ENCODE results near the gene C19orf67. TPM values are rescaled to one million over a fixed set of nuclear protein-coding genes. Genes with fewer than 3 reads are reported as not detected.
A peak's percentile ranks its signal among the peaks of the same experiment; 100 is the strongest.

Gene C19orf67
- total RNA-seq, 1 experiment from 2014 or later = 0.28 TPM

DNA sequence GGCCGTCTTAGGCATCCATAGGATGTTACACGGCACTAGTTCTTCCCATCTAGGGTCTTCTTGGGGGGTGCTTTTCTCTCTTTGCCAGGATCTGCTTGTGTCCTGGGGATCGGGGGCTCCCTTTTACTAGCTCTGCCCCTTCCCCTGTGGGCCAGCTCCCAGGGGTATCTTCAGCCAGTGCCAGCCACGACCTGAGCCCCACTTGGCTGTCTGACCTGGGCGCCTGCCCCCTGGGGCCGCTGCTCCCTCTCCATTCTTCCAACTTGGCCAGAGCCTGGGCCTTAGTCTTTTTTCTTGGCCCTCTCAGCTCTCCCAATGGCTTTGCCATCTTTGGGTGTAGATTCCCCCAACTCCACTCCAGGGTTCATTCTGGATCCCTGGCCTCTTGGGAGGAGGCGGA, 28.9 kb upstream of the C19orf67 start:
- ChIA-PET POLR2A (interaction anchor here (0.6 kb wide), 1 partner anchor 216 kb away, joined by 4 read pairs; no protein-coding TSS in a partner anchor), CTCF (interaction anchor here (0.6 to 1.5 kb wide), 3 partner anchors 22 to 260 kb away, joined by 3 to 5 read pairs (median 4); partner anchors contain the start of gene ASF1B)
- TF ChIP-seq REST (IDR thresholded peaks at IDR 0.05; ENCODE audit: insufficient read depth in 1 of 2, low read depth in 2 of 2, low read length in 1 of 2) (no peak), SIN3A (IDR thresholded peaks at IDR 0.05; ENCODE audit: borderline replicate concordance, insufficient read depth, low read depth, low read length) (no peak), POLR2AphosphoS5 (IDR thresholded peaks at IDR 0.05; ENCODE audit: low read depth, low read length) (no peak), TCF7L2 (IDR thresholded peaks at IDR 0.05; ENCODE audit: low read depth, low read length) (no peak), CTCF (IDR thresholded peaks at IDR 0.05) (no peak)
- ATAC-seq = no peak
- peaks cover 41% of the 10 kb centered on the region for H3K4me1 ChIP-seq (ENCODE audit: control insufficient read depth, insufficient read depth, low read length)
- no peak overlapping the region for H3K27ac ChIP-seq (ENCODE audit: low read length)
- no peaks in the 10 kb centered on the region for H3K36me3 ChIP-seq (ENCODE audit: control insufficient read depth, insufficient read depth, low read length)
- intact Hi-C loops (cut with micrococcal nuclease; ENCODE audit: unreplicated experiment) = no loop called here
- no peaks in the 10 kb centered on the region for H3K27me3 ChIP-seq (ENCODE audit: control insufficient read depth, insufficient read depth, low read length)
- H3K9me3 ChIP-seq (ENCODE audit: control insufficient read depth, insufficient read depth, low read depth, low read length) = no peaks in the 10 kb centered on the region
- no peak for DNase-seq (ENCODE audit: low read depth, low spot score)
- in situ Hi-C loops (cut with HindIII; ENCODE audit: low pct_unique_long_range_greater_than_20kb, low sequenced_read_pairs) = no loop called here
- H3K4me3 ChIP-seq (ENCODE audit: low read depth in 2 of 2, low read length in 2 of 2) = no peak overlapping the region
- BruUV-seq (replicated peaks) = no TSS peak

- peak overlapping the region; percentile 34; the same call in 1 of the 2 replicates for H3K27ac ChIP-seq (ENCODE audit: low read length)
- no TSS peak for BruUV-seq (replicated peaks)
- ChIA-PET CTCF (interaction anchor here (0.5 to 1.5 kb wide), 4 partner anchors 9 to 259 kb away, joined by 4 to 9 read pairs (median 6); partner anchors contain the start of gene ASF1B), POLR2A (no interaction called here)
- no peaks in the 10 kb centered on the region for H3K27me3 ChIP-seq (ENCODE audit: control insufficient read depth, insufficient read depth, low read length)
- H3K36me3 ChIP-seq (ENCODE audit: control insufficient read depth, insufficient read depth, low read length) = no peaks in the 10 kb centered on the region
- in situ Hi-C loops (cut with HindIII; ENCODE audit: low pct_unique_long_range_greater_than_20kb, low sequenced_read_pairs) = no loop called here
- H3K9me3 ChIP-seq (ENCODE audit: control insufficient read depth, insufficient read depth, low read depth, low read length) = no peaks in the 10 kb centered on the region
- 0 out of 4 replicates have a peak overlapping the region, but pooled peaks of 1 of the 2 experiments have one; percentile 2 for H3K4me3 ChIP-seq (ENCODE audit: low read depth in 2 of 2, low read length in 2 of 2)
- DNase-seq (ENCODE audit: low read depth, low spot score) (no peak), ATAC-seq (no peak)
- intact Hi-C loops (cut with micrococcal nuclease; ENCODE audit: unreplicated experiment) = no loop called here
- TF ChIP-seq POLR2AphosphoS5 (IDR thresholded peaks at IDR 0.05; ENCODE audit: low read depth, low read length) (no peak), CTCF (IDR thresholded peaks at IDR 0.05) (no peak; the same call in 1 of the 2 replicates), REST (IDR thresholded peaks at IDR 0.05; ENCODE audit: insufficient read depth in 1 of 2, low read depth in 2 of 2, low read length in 1 of 2) (no peak), SIN3A (IDR thresholded peaks at IDR 0.05; ENCODE audit: borderline replicate concordance, insufficient read depth, low read depth, low read length) (no peak), TCF7L2 (IDR thresholded peaks at IDR 0.05; ENCODE audit: low read depth, low read length) (no peak)
- H3K4me1 ChIP-seq (ENCODE audit: control insufficient read depth, insufficient read depth, low read length) = peaks cover 36% of the 10 kb centered on the region
Observed at GRCh38 chr19:14113762-14114414, 28.3 kb upstream of the C19orf67 start.

Measured in Panc1 (cell line).